ENCODE data around the gene SYTL3.

SYTL3 gene

DNA sequence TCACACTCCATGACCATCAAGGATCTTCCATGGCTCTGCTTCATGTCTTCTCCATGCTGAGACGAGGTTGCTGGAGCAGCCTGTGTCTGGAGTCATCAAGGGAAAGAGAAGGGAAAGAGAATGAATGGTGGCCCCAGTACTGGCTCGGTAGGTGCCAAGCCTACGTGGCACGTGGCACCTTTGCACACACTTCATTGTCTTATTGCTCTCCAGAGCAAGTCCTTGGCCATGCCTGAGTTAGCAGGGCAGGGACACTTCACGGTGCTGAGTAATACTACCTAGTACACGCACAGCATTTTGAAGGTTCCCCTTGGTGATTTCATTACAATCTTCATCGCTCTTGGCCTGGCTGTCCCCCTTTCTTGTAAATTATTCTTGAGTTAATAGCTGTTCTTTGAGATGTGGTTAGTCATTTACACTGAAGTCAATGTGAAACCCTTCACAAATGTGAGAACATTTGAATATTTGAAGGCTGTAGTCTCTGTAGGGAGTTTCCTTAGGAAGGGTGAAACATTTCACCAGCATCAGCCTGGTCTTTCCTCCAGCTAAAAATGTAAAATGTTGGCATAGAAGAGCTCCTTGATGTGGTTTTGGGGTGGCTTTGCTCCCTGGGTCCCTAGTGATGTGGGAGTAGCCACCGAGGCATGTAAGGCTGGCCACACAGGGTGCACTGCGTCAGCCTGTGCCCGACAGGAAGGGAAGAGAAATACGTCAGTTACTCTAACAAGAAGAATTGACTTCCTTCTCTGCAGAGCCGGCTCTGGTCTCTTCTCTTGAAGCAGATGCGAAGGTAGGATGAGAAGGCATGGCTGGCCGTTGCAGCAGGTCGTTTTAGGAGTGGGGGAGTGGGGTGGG, at the start of gene SYTL3:
SYTL3 (plus strand) TSS at position 766 of the 855 bp plus-strand sequence. CDS start 13,215 bp downstream, outside the sequence.
- Histone ChIP-seq H3K27ac (ENCODE audit: low read depth, low read length, poor library complexity, severe bottlenecking) (no peak within 1 kb of the TSS), H3K4me2 (ENCODE audit: low read length) (peak within 1 kb of the TSS; percentile 41; the same call in 1 of the 2 replicates), H3K4me1 (ENCODE audit: insufficient read depth, low read length, severe bottlenecking) (peaks cover 27% of the 10 kb centered on the region), H3F3A (ENCODE audit: insufficient read depth, low read length) (no peaks in the 10 kb centered on the region), H3K79me2 (ENCODE audit: insufficient read depth, low read length) (no peaks in the 10 kb centered on the region), H3K9ac (ENCODE audit: low read length) (no peak within 1 kb of the TSS; the same call in 1 of the 2 replicates), H3K9me2 (ENCODE audit: low read depth, low read length) (no peaks in the 10 kb centered on the region), H3K36me3 (ENCODE audit: insufficient read depth, low read length) (no peaks in the 10 kb centered on the region), H2AFZ (ENCODE audit: low read length) (0 out of 2 replicates have a peak within 1 kb of the TSS, but pooled peaks have one; percentile 15), H3K27me3 (ENCODE audit: insufficient read depth, low read length) (no peaks in the 10 kb centered on the region), H4K20me1 (ENCODE audit: insufficient read depth, low read length) (no peaks in the 10 kb centered on the region), H3K4me3 (ENCODE audit: low read depth, low read length, poor library complexity, severe bottlenecking) (no peak within 1 kb of the TSS), H3K9me3 (ENCODE audit: low read length) (no peaks in the 10 kb centered on the region)
- no peak for TF ChIP-seq EZH2 (IDR thresholded peaks at IDR 0.05; ENCODE audit: borderline replicate concordance, low read length)
- TF ChIP-seq, protein P1, sequence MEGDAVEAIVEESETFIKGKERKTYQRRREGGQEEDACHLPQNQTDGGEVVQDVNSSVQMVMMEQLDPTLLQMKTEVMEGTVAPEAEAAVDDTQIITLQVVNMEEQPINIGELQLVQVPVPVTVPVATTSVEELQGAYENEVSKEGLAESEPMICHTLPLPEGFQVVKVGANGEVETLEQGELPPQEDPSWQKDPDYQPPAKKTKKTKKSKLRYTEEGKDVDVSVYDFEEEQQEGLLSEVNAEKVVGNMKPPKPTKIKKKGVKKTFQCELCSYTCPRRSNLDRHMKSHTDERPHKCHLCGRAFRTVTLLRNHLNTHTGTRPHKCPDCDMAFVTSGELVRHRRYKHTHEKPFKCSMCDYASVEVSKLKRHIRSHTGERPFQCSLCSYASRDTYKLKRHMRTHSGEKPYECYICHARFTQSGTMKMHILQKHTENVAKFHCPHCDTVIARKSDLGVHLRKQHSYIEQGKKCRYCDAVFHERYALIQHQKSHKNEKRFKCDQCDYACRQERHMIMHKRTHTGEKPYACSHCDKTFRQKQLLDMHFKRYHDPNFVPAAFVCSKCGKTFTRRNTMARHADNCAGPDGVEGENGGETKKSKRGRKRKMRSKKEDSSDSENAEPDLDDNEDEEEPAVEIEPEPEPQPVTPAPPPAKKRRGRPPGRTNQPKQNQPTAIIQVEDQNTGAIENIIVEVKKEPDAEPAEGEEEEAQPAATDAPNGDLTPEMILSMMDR (IDR thresholded peaks at IDR 0.05; ENCODE audit: low read length): no peak

DNA sequence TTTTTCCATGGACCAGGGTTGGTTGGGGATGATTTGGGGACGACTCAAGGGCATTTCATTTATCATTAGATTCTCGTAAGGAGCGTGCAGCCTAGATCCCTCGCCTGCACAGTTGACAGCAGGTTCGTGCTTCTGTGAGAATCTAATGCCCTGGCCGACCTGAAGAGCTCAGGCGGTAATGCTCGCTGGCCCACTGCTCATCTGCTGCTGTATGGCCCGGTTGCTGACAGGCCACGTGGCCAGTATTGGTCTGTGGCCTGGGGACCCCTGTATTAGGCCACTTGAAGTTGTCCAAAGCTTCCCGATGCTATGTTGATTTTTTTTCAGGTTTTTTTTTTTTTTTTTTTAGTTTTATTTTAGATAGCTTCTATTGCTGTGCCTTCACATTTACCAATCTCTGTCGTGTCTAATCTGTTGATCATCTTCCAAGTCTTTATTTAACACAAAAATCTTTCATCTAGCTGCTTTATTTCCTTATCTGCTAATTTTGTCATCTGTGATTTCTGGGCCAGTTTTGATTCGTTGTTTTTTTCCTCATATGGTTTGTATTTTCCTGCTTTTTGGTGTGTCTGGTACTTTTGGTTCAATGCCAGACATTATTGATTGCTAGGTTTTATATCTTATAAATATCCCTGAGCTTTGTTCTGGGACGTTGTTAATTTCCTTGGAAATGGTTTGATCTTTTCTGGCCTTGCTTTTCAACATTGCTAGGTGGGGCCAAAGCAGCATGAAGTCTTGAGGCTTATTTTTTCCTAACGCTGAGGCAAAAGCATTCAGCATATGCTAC, 46.4 kb upstream of the SYTL3 start:
- no peaks in the 10 kb centered on the region for H3K27me3 ChIP-seq (ENCODE audit: insufficient read depth, low read length)
- H3K4me3 ChIP-seq (ENCODE audit: low read depth, low read length, poor library complexity, severe bottlenecking): no peak overlapping the region
- TF ChIP-seq, protein P1 (IDR thresholded peaks at IDR 0.05; ENCODE audit: low read length): no peak
- no peak for TF ChIP-seq EZH2 (IDR thresholded peaks at IDR 0.05; ENCODE audit: borderline replicate concordance, low read length)
- no peaks in the 10 kb centered on the region for H3K79me2 ChIP-seq (ENCODE audit: insufficient read depth, low read length)
- no peak overlapping the region for H3K4me2 ChIP-seq (ENCODE audit: low read length)
- H3K9me2 ChIP-seq (ENCODE audit: low read depth, low read length): no peaks in the 10 kb centered on the region
- H3K9me3 ChIP-seq (ENCODE audit: low read length): no peaks in the 10 kb centered on the region
- H2AFZ ChIP-seq (ENCODE audit: low read length): no peak overlapping the region
- H3K9ac ChIP-seq (ENCODE audit: low read length): no peak overlapping the region
- no peaks in the 10 kb centered on the region for H3K4me1 ChIP-seq (ENCODE audit: insufficient read depth, low read length, severe bottlenecking)
- no peaks in the 10 kb centered on the region for H3F3A ChIP-seq (ENCODE audit: insufficient read depth, low read length)
- peaks cover 16% of the 10 kb centered on the region; the same call in 1 of the 2 replicates for H3K36me3 ChIP-seq (ENCODE audit: insufficient read depth, low read length)
- H4K20me1 ChIP-seq (ENCODE audit: insufficient read depth, low read length): no peaks in the 10 kb centered on the region
- no peak overlapping the region for H3K27ac ChIP-seq (ENCODE audit: low read depth, low read length, poor library complexity, severe bottlenecking)

DNA sequence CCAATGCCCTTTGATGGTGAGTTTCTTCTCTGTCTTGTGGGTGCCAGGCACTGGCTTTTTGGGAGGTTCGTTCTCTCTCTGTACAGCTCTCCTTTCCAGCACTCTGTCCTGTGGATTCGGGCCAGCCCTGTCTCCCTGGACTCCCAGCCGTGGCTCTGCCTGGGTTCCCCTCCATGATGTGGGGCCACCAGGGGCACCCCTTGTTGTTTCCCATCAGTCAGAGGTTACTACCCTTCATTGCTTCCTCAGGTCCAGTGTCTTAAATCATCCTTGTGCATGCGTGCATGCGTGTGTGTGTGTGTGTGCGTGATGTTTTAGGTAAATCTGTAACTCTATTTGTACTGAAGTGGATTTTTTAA, 45.8 kb upstream of the SYTL3 start:
- H3K27me3 ChIP-seq (ENCODE audit: insufficient read depth, low read length): no peaks in the 10 kb centered on the region
- no peak overlapping the region for H3K9ac ChIP-seq (ENCODE audit: low read length)
- H3K4me1 ChIP-seq (ENCODE audit: insufficient read depth, low read length, severe bottlenecking): no peaks in the 10 kb centered on the region
- no peaks in the 10 kb centered on the region for H3K79me2 ChIP-seq (ENCODE audit: insufficient read depth, low read length)
- no peaks in the 10 kb centered on the region for H4K20me1 ChIP-seq (ENCODE audit: insufficient read depth, low read length)
- no peak overlapping the region for H3K4me2 ChIP-seq (ENCODE audit: low read length)
- no peaks in the 10 kb centered on the region for H3K9me2 ChIP-seq (ENCODE audit: low read depth, low read length)
- no peak overlapping the region for H3K27ac ChIP-seq (ENCODE audit: low read depth, low read length, poor library complexity, severe bottlenecking)
- H3K9me3 ChIP-seq (ENCODE audit: low read length): no peaks in the 10 kb centered on the region
- no peak overlapping the region for H2AFZ ChIP-seq (ENCODE audit: low read length)
- peaks cover 21% of the 10 kb centered on the region for H3K36me3 ChIP-seq (ENCODE audit: insufficient read depth, low read length)
- no peak for TF ChIP-seq EZH2 (IDR thresholded peaks at IDR 0.05; ENCODE audit: borderline replicate concordance, low read length)
- TF ChIP-seq, protein P1 (IDR thresholded peaks at IDR 0.05; ENCODE audit: low read length): no peak
- H3F3A ChIP-seq (ENCODE audit: insufficient read depth, low read length): no peaks in the 10 kb centered on the region
- H3K4me3 ChIP-seq (ENCODE audit: low read depth, low read length, poor library complexity, severe bottlenecking): no peak overlapping the region
